GM21737 (cell line): ENCODE results near the gene SNRNP25.

ENCODE experiments used
- ATAC-seq: cut with Tn5 transposase; IDR thresholded peaks from one replicate; pipeline ENCODE4 v1.9.1; 2021; ENCODE audit warnings: mild to moderate bottlenecking, moderate library complexity; ENCODE audit not compliant: unreplicated experiment

The SNRNP25 gene

GRCh38 chr16:62283-62967 lies 8.8 kb downstream of the SNRNP25 start:
- no peak for ATAC-seq

GRCh38 chr16:62968-63391 lies 9.4 kb downstream of the SNRNP25 start:
- ATAC-seq = no peak

GRCh38 chr16:63466-63865 lies 9.8 kb downstream of the SNRNP25 start:
- no peak for ATAC-seq

- ATAC-seq = no peak
Measured at GRCh38 chr16:63998-64913, 10.6 kb downstream of the SNRNP25 start.

GRCh38 chr16:64914-65255 lies 11.3 kb downstream of the SNRNP25 start:
- no peak for ATAC-seq

- no peak for ATAC-seq
Measured at GRCh38 chr16:65745-66144, 12.1 kb downstream of the SNRNP25 start.

- no peak for ATAC-seq
Measured at GRCh38 chr16:66309-67182, 12.9 kb downstream of the SNRNP25 start.

GRCh38 chr16:67183-67791 lies 13.7 kb downstream of the SNRNP25 start:
- ATAC-seq = no peak

- ATAC-seq = no peak
Measured at GRCh38 chr16:67884-68789, 14.5 kb downstream of the SNRNP25 start.

GRCh38 chr16:69181-69580 lies 15.6 kb downstream of the SNRNP25 start:
- ATAC-seq = no peak

GRCh38 chr16:71210-71539 lies 17.5 kb downstream of the SNRNP25 start:
- ATAC-seq = no peak

GRCh38 chr16:71540-72401 lies 18.1 kb downstream of the SNRNP25 start:
- ATAC-seq = no peak

- no peak for ATAC-seq
Measured at GRCh38 chr16:72561-73548, 19.2 kb downstream of the SNRNP25 start, which contains the start of gene RHBDF1. Gene RHBDF1, minus strand, starts transcription at chr16:72631. Its CDS starts 7,616 bp downstream, at chr16:65015.

GRCh38 chr16:74051-74746 lies 20.6 kb downstream of the SNRNP25 start:
- no peak for ATAC-seq

GRCh38 chr16:74747-75334 lies 21.2 kb downstream of the SNRNP25 start:
- ATAC-seq = no peak

GRCh38 chr16:75580-76501 lies 22.2 kb downstream of the SNRNP25 start:
- no peak for ATAC-seq
